LNCaP clone FGC (cell line): ENCODE results near the gene SLC25A17.

Source experiments
- DNase-seq: peaks from one replicate; pipeline ENCODE4 v3.0.0-alpha.2; 2011; ENCODE audit warnings: low read depth
- H3K4me3 ChIP-seq: 2 replicates; pipeline ENCODE4 v1.5.1; 2011; ENCODE audit warnings: mild to moderate bottlenecking, low read depth, low read length, control low read depth
- CTCF ChIP-seq: IDR thresholded peaks from 2 replicates; pipeline ENCODE4 v1.5.1; 2012; ENCODE audit warnings: mild to moderate bottlenecking; ENCODE audit not compliant: control insufficient read depth, insufficient read depth; ENCODE audit errors: extremely low read depth

SLC25A17 gene

GRCh38 chr22:40758390-40758789 is 60.8 kb downstream of the SLC25A17 start:
- DNase-seq: peak; percentile 69
- no peak overlapping the region for H3K4me3 ChIP-seq
- no peak for TF ChIP-seq CTCF

GRCh38 chr22:40757071-40757470 is 62.1 kb downstream of the SLC25A17 start:
- TF ChIP-seq CTCF: no peak
- DNase-seq: peak; percentile 46
- no peak overlapping the region for H3K4me3 ChIP-seq

GRCh38 chr22:40753114-40753513 is 66.0 kb downstream of the SLC25A17 start:
- no peak overlapping the region for H3K4me3 ChIP-seq
- TF ChIP-seq CTCF: no peak
- no peak for DNase-seq

GRCh38 chr22:40751250-40751649 is 67.9 kb downstream of the SLC25A17 start:
- DNase-seq: no peak
- TF ChIP-seq CTCF: no peak
- H3K4me3 ChIP-seq: no peak overlapping the region

GRCh38 chr22:40749829-40750228 is 69.3 kb downstream of the SLC25A17 start:
- H3K4me3 ChIP-seq: no peak overlapping the region
- no peak for TF ChIP-seq CTCF
- DNase-seq: no peak

- no peak for TF ChIP-seq CTCF
- no peak for DNase-seq
- no peak overlapping the region for H3K4me3 ChIP-seq
These were observed 70.5 kb downstream of the SLC25A17 start for GRCh38 chr22:40748388-40749355.
